ENCODE results near the gene IRF9. TPM values are rescaled to one million over a fixed set of nuclear protein-coding genes. Genes with fewer than 3 reads are reported as not detected.
A peak's percentile ranks its signal among the peaks of the same experiment; 100 is the strongest.
"Not testable (repeated sequence)": the region's sequence is repeated elsewhere in the genome, so short reads cannot be mapped to it uniquely, and the experiment has no call there.

The IRF9 gene
- polyA plus RNA-seq, 1 donor, result 104 TPM

- Histone ChIP-seq H3K9me3 (ENCODE audit: control insufficient read depth, low read depth, low read length) (peaks cover 6% of the 10 kb centered on the region), H3K27ac (ENCODE audit: low read length) (peak within 1 kb of the TSS; percentile 80), H3K4me3 (ENCODE audit: low read length) (peak within 1 kb of the TSS; percentile 96), H3K4me1 (ENCODE audit: control insufficient read depth, insufficient read depth, low read length) (peaks cover 30% of the 10 kb centered on the region), H3K27me3 (ENCODE audit: control insufficient read depth, insufficient read depth, low read length) (no peaks in the 10 kb centered on the region), H3K36me3 (ENCODE audit: control insufficient read depth, insufficient read depth, low read length) (peaks cover 21% of the 10 kb centered on the region)
- DNase-seq, result peak; percentile 90 to 95
- no CpG with 5 or more reads among the region's 89 CpGs for WGBS (ENCODE audit: insufficient coverage, low lambda C conversion rate)
Measured at GRCh38 chr14:24195186-24196070, 34.4 kb downstream of the IRF9 start, which contains the start of gene TM9SF1. Gene TM9SF1, minus strand, starts transcription at chr14:24195441. Its CDS starts 422 bp downstream, at chr14:24195019.

GRCh38 chr14:24196071-24197055 is 35.3 kb downstream of the IRF9 start:
- H3K36me3 ChIP-seq (ENCODE audit: control insufficient read depth, insufficient read depth, low read length), result peaks cover 23% of the 10 kb centered on the region
- peak in 1 of 2 donors; percentile 74 for DNase-seq
- H3K27ac ChIP-seq (ENCODE audit: low read length), result peak overlapping the region; percentile 80
- peaks cover 30% of the 10 kb centered on the region for H3K4me1 ChIP-seq (ENCODE audit: control insufficient read depth, insufficient read depth, low read length)
- no peaks in the 10 kb centered on the region for H3K27me3 ChIP-seq (ENCODE audit: control insufficient read depth, insufficient read depth, low read length)
- 0% methylated on average over 4 of the region's 33 CpGs for WGBS (ENCODE audit: insufficient coverage, low lambda C conversion rate)
- peaks cover 6% of the 10 kb centered on the region for H3K9me3 ChIP-seq (ENCODE audit: control insufficient read depth, low read depth, low read length)
- peak overlapping the region; percentile 96 for H3K4me3 ChIP-seq (ENCODE audit: low read length)

GRCh38 chr14:24197056-24197450 is 36.0 kb downstream of the IRF9 start:
- WGBS (ENCODE audit: insufficient coverage, low lambda C conversion rate), result 89% methylated on average over 1 of the region's 2 CpGs
- H3K4me1 ChIP-seq (ENCODE audit: control insufficient read depth, insufficient read depth, low read length), result peaks cover 30% of the 10 kb centered on the region
- no peak for DNase-seq
- H3K27me3 ChIP-seq (ENCODE audit: control insufficient read depth, insufficient read depth, low read length), result no peaks in the 10 kb centered on the region
- H3K4me3 ChIP-seq (ENCODE audit: low read length), result peak overlapping the region; percentile 96
- H3K36me3 ChIP-seq (ENCODE audit: control insufficient read depth, insufficient read depth, low read length), result peaks cover 21% of the 10 kb centered on the region
- peaks cover 6% of the 10 kb centered on the region for H3K9me3 ChIP-seq (ENCODE audit: control insufficient read depth, low read depth, low read length)
- peak overlapping the region; percentile 40 for H3K27ac ChIP-seq (ENCODE audit: low read length)

GRCh38 chr14:24198814-24199524 is 37.9 kb downstream of the IRF9 start:
- peak in 1 of 2 donors; percentile 79 for DNase-seq
- H3K27ac ChIP-seq (ENCODE audit: low read length), result peak overlapping the region; percentile 54
- no peaks in the 10 kb centered on the region for H3K27me3 ChIP-seq (ENCODE audit: control insufficient read depth, insufficient read depth, low read length)
- no CpG with 5 or more reads among the region's 7 CpGs for WGBS (ENCODE audit: insufficient coverage, low lambda C conversion rate)
- H3K36me3 ChIP-seq (ENCODE audit: control insufficient read depth, insufficient read depth, low read length), result peaks cover 14% of the 10 kb centered on the region
- H3K4me1 ChIP-seq (ENCODE audit: control insufficient read depth, insufficient read depth, low read length), result peaks cover 30% of the 10 kb centered on the region
- H3K4me3 ChIP-seq (ENCODE audit: low read length), result no peak overlapping the region
- H3K9me3 ChIP-seq (ENCODE audit: control insufficient read depth, low read depth, low read length), result peaks cover 6% of the 10 kb centered on the region

DNA sequence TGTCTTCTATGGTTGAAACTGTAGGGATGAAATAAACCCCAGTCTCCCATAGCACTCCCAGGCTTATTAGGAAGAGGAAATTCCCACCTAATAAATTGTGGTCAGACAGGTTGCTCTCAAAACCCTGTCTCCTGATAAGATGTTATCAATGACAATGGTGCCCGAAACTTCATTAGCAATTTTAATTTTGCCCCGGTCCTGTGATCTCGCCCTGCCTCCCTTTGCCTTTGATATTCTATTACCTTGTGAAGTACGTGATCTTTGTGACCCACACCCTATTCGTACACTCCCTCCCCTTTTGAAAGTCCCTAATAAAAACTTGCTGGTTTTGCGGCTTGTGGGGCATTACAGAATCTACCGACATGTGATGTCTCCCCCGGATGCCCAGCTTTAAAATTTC is 41.5 kb downstream of the IRF9 start:
- Histone ChIP-seq H3K36me3 (ENCODE audit: control insufficient read depth, insufficient read depth, low read length) (peaks cover 35% of the 10 kb centered on the region), H3K4me1 (ENCODE audit: control insufficient read depth, insufficient read depth, low read length) (peaks cover 14% of the 10 kb centered on the region)
- DNase-seq; H3K4me3 ChIP-seq (ENCODE audit: low read length); H3K27ac ChIP-seq (ENCODE audit: low read length); H3K9me3 ChIP-seq (ENCODE audit: control insufficient read depth, low read depth, low read length); H3K27me3 ChIP-seq (ENCODE audit: control insufficient read depth, insufficient read depth, low read length): not testable (repeated sequence)
- WGBS (ENCODE audit: insufficient coverage, low lambda C conversion rate), result 80% methylated on average over 3 of the region's 8 CpGs

GRCh38 chr14:24203249-24203886 is 42.3 kb downstream of the IRF9 start:
- not testable (repeated sequence) for H3K4me3 ChIP-seq (ENCODE audit: low read length); H3K27ac ChIP-seq (ENCODE audit: low read length); DNase-seq; H3K9me3 ChIP-seq (ENCODE audit: control insufficient read depth, low read depth, low read length); H3K4me1 ChIP-seq (ENCODE audit: control insufficient read depth, insufficient read depth, low read length); H3K27me3 ChIP-seq (ENCODE audit: control insufficient read depth, insufficient read depth, low read length)
- H3K36me3 ChIP-seq (ENCODE audit: control insufficient read depth, insufficient read depth, low read length), result peaks cover 44% of the 10 kb centered on the region
- WGBS (ENCODE audit: insufficient coverage, low lambda C conversion rate), result no CpG with 5 or more reads among the region's 16 CpGs

- H3K4me3 ChIP-seq (ENCODE audit: low read length), result no peak overlapping the region
- no peaks in the 10 kb centered on the region for H3K27me3 ChIP-seq (ENCODE audit: control insufficient read depth, insufficient read depth, low read length)
- no peaks in the 10 kb centered on the region for H3K4me1 ChIP-seq (ENCODE audit: control insufficient read depth, insufficient read depth, low read length)
- no peak for DNase-seq
- WGBS (ENCODE audit: insufficient coverage, low lambda C conversion rate), result 100% methylated on average over 3 of the region's 7 CpGs
- H3K9me3 ChIP-seq (ENCODE audit: control insufficient read depth, low read depth, low read length), result no peaks in the 10 kb centered on the region
- H3K36me3 ChIP-seq (ENCODE audit: control insufficient read depth, insufficient read depth, low read length), result peaks cover 53% of the 10 kb centered on the region
- H3K27ac ChIP-seq (ENCODE audit: low read length), result no peak overlapping the region
Measured at GRCh38 chr14:24204163-24205146, 43.4 kb downstream of the IRF9 start.

DNA sequence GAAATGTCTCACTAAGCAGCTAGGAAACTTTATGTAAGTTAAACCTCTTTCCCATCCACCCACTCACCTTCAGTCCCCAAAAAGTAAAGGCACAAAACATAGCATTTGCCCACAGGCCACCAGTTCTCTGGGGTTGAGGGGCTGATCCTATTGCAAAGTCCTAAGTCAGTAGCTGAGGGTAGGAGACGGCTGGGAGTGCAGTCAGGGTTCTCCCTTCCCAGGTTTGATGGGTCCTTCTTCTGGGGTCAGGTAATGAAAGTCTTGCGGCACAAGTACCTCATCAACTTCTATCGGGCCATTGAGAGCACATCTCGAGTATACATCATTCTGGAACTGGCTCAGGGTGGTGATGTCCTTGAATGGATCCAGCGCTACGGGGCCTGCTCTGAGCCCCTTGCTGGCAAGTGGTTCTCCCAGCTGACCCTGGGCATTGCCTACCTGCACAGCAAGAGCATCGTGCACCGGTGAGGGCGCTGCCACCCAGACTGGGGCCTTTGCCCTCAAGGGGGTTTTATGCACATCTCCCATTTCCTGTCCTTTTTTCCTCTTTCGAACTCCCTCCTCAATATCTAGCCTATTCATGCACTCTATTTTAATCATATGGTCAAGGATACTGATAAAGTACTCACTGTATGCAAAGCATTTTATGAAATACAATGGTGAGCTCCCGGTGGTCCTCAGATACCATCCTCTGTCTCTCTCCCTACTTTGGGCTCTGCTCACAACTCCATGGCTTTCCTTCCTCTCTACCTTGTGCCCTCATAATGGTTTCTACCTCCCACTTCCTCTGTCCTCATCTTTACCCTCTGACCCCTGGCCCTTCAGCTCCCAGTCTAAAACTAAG is 45.4 kb downstream of the IRF9 start:
- H3K36me3 ChIP-seq (ENCODE audit: control insufficient read depth, insufficient read depth, low read length), result peaks cover 67% of the 10 kb centered on the region
- WGBS (ENCODE audit: insufficient coverage, low lambda C conversion rate), result 100% methylated on average over 2 of the region's 11 CpGs
- no peaks in the 10 kb centered on the region for H3K9me3 ChIP-seq (ENCODE audit: control insufficient read depth, low read depth, low read length)
- H3K4me1 ChIP-seq (ENCODE audit: control insufficient read depth, insufficient read depth, low read length), result no peaks in the 10 kb centered on the region
- DNase-seq, result no peak
- H3K4me3 ChIP-seq (ENCODE audit: low read length), result no peak overlapping the region
- H3K27me3 ChIP-seq (ENCODE audit: control insufficient read depth, insufficient read depth, low read length), result no peaks in the 10 kb centered on the region
- H3K27ac ChIP-seq (ENCODE audit: low read length), result no peak overlapping the region
